ENCODE measurements around the gene SMC2. TPM values are rescaled to one million over a fixed set of nuclear protein-coding genes. Genes with fewer than 3 reads are reported as not detected.

SMC2 gene
- total RNA-seq, 4 donors from 2014 or later, result 2.5 to 6.2 (median 4.6) TPM

DNA sequence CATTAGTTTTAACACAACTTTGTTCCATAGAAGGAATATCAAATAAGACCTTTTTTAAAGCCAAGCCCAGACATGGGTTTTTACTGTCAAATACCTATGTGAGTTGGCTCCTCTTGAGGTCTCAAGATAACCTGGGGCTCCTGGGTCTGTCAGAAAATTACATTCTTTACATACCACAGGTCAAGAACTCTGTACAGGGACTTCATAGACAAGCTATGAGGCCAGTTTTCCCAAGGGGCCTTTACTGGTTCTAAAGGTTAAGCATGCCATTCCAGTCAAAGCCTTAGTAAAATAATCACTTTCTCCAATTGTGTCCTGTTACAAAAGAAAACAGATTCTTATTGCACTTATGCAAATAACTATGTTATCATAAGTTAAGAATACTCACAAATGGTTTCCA is 15.5 kb upstream of the SMC2 start:
- no peak for TF ChIP-seq CTCF (IDR thresholded peaks at IDR 0.05 in 4 of 5, conservative IDR thresholded peaks at IDR 0.05 in 1 of 5)
- no peak for TF ChIP-seq POLR2A (IDR thresholded peaks at IDR 0.05)
- DNase-seq, result no peak
- intact Hi-C loops (cut with DNase I; ENCODE audit: low total_unique reads), result no loop called here
- Histone ChIP-seq H3K9me3 (no peaks in the 10 kb centered on the region), H3K4me3 (no peak overlapping the region), H3K4me1 (peaks cover 0 to 7% of the 10 kb centered on the region in 2 donors), H3K36me3 (no peaks in the 10 kb centered on the region), H3K27ac (no peak overlapping the region), H3K27me3 (no peaks in the 10 kb centered on the region)
- no peak for ATAC-seq
- in situ Hi-C loops (cut with MboI; ENCODE audit: low sequenced_read_pairs in 4 of 4), result no loop called here

GRCh38 chr9:104080983-104081382 is 13.1 kb upstream of the SMC2 start:
- intact Hi-C loops (cut with DNase I; ENCODE audit: low total_unique reads) (no loop called here), in situ Hi-C loops (cut with MboI; ENCODE audit: low sequenced_read_pairs in 4 of 4) (no loop called here)
- H3K27ac ChIP-seq, result no peak overlapping the region
- TF ChIP-seq CTCF (IDR thresholded peaks at IDR 0.05 in 4 of 5, conservative IDR thresholded peaks at IDR 0.05 in 1 of 5) (no peak), POLR2A (IDR thresholded peaks at IDR 0.05) (no peak)
- no peaks in the 10 kb centered on the region for H3K4me1 ChIP-seq
- no peaks in the 10 kb centered on the region for H3K9me3 ChIP-seq
- H3K4me3 ChIP-seq, result no peak overlapping the region
- ATAC-seq (no peak), DNase-seq (no peak)
- H3K36me3 ChIP-seq, result no peaks in the 10 kb centered on the region
- no peaks in the 10 kb centered on the region for H3K27me3 ChIP-seq

- TF ChIP-seq CTCF (IDR thresholded peaks at IDR 0.05 in 4 of 5, conservative IDR thresholded peaks at IDR 0.05 in 1 of 5) (no peak), POLR2A (IDR thresholded peaks at IDR 0.05) (no peak)
- Histone ChIP-seq H3K27ac (no peak overlapping the region), H3K4me3 (no peak overlapping the region), H3K36me3 (no peaks in the 10 kb centered on the region), H3K4me1 (no peaks in the 10 kb centered on the region), H3K9me3 (no peaks in the 10 kb centered on the region), H3K27me3 (no peaks in the 10 kb centered on the region)
- no peak for DNase-seq
- intact Hi-C loops (cut with DNase I; ENCODE audit: low total_unique reads) (no loop called here), in situ Hi-C loops (cut with MboI; ENCODE audit: low sequenced_read_pairs in 4 of 4) (no loop called here)
- no peak for ATAC-seq
These were observed 11.9 kb upstream of the SMC2 start for GRCh38 chr9:104082168-104082567.

GRCh38 chr9:104085525-104085924 is 8.6 kb upstream of the SMC2 start:
- in situ Hi-C loops (cut with MboI; ENCODE audit: low sequenced_read_pairs in 4 of 4) (no loop called here), intact Hi-C loops (cut with DNase I; ENCODE audit: low total_unique reads) (no loop called here)
- TF ChIP-seq CTCF (IDR thresholded peaks at IDR 0.05 in 4 of 5, conservative IDR thresholded peaks at IDR 0.05 in 1 of 5), result no peak
- no peak for TF ChIP-seq POLR2A (IDR thresholded peaks at IDR 0.05)
- no peak for DNase-seq
- Histone ChIP-seq H3K4me3 (no peak overlapping the region), H3K4me1 (no peaks in the 10 kb centered on the region), H3K27ac (no peak overlapping the region), H3K36me3 (no peaks in the 10 kb centered on the region), H3K27me3 (no peaks in the 10 kb centered on the region), H3K9me3 (no peaks in the 10 kb centered on the region)
- ATAC-seq, result no peak

- no peak for ATAC-seq
- H3K36me3 ChIP-seq, result no peaks in the 10 kb centered on the region
- no peaks in the 10 kb centered on the region for H3K9me3 ChIP-seq
- H3K4me3 ChIP-seq, result no peak overlapping the region
- no peaks in the 10 kb centered on the region for H3K27me3 ChIP-seq
- H3K27ac ChIP-seq, result no peak overlapping the region
- in situ Hi-C loops (cut with MboI; ENCODE audit: low sequenced_read_pairs in 4 of 4), result no loop called here
- H3K4me1 ChIP-seq, result peaks cover 12 to 14% of the 10 kb centered on the region in 2 donors
- no peak for DNase-seq
- intact Hi-C loops (cut with DNase I; ENCODE audit: low total_unique reads), result no loop called here
- TF ChIP-seq CTCF (IDR thresholded peaks at IDR 0.05 in 4 of 5, conservative IDR thresholded peaks at IDR 0.05 in 1 of 5), result no peak
- no peak for TF ChIP-seq POLR2A (IDR thresholded peaks at IDR 0.05)
These were observed 6.2 kb upstream of the SMC2 start for GRCh38 chr9:104087894-104088293.
